Thyroid gland (tissue), 4 donors: Measurements from ENCODE around the gene AHRR.

Experiments used
- POLR2A ChIP-seq, 2 donors: fragments of 450-650 bp; IDR thresholded peaks; one replicate each; pipeline ENCODE4 v1.6.1; 2017; ENCODE audit warnings: antibody characterized with exemption in 2 of 2, mild to moderate bottlenecking in 2 of 2, moderate library complexity in 1 of 2
- TF ChIP-seq, protein P1 (sequence below), 6 experiments: fragments of 200-600 bp in 3 of 6; fragments of 450-650 bp in 3 of 6; sonication (generic) in 3 of 6; IDR thresholded peaks; one replicate each; pipeline ENCODE4 v1.5.1; 2016 to 2019; ENCODE audit warnings: antibody characterized with exemption in 6 of 6, mild to moderate bottlenecking in 2 of 6, inconsistent platforms in 1 of 6, moderate library complexity in 1 of 6

- TF ChIP-seq, protein P1, sequence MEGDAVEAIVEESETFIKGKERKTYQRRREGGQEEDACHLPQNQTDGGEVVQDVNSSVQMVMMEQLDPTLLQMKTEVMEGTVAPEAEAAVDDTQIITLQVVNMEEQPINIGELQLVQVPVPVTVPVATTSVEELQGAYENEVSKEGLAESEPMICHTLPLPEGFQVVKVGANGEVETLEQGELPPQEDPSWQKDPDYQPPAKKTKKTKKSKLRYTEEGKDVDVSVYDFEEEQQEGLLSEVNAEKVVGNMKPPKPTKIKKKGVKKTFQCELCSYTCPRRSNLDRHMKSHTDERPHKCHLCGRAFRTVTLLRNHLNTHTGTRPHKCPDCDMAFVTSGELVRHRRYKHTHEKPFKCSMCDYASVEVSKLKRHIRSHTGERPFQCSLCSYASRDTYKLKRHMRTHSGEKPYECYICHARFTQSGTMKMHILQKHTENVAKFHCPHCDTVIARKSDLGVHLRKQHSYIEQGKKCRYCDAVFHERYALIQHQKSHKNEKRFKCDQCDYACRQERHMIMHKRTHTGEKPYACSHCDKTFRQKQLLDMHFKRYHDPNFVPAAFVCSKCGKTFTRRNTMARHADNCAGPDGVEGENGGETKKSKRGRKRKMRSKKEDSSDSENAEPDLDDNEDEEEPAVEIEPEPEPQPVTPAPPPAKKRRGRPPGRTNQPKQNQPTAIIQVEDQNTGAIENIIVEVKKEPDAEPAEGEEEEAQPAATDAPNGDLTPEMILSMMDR (IDR thresholded peaks at IDR 0.05), result no peak
- TF ChIP-seq POLR2A (IDR thresholded peaks at IDR 0.05), result no peak
Measured at GRCh38 chr5:307794-308579, 13.5 kb upstream of the AHRR start.
